Tibial artery (tissue), 4 donors: ENCODE data around the gene ICE1.

Experiments
- DNase-seq, 2 donors: peaks; one replicate each; pipeline ENCODE4 v3.0.0-alpha.2; 2019
- H3K27ac ChIP-seq, 2 donors: fragments of 200-600 bp; sonication (generic) in 1 of 2; 1 replicate in 1 of 2; 2 replicates in 1 of 2; pipeline ENCODE4 v1.5.1; 2018 to 2019; ENCODE audit warnings: mild to moderate bottlenecking in 1 of 2
- H3K27me3 ChIP-seq, 2 donors: fragments of 200-600 bp; sonication (generic) in 1 of 2; one replicate each; pipeline versions ENCODE4 v1.5.1 to v1.6.0; 2016 to 2019
- H3K36me3 ChIP-seq, 3 donors: fragments of 200-600 bp; sonication (generic) in 2 of 3; one replicate each; pipeline ENCODE4 v1.5.1; 2016 to 2019; ENCODE audit warnings: mild to moderate bottlenecking in 2 of 3
- H3K4me1 ChIP-seq, 4 donors: fragments of 200-600 bp; sonication (generic) in 2 of 4; 1 replicate in 3 of 4; 2 replicates in 1 of 4; pipeline ENCODE4 v1.5.1; 2016 to 2019
- H3K4me3 ChIP-seq, 2 donors: fragments of 200-600 bp; sonication (generic) in 1 of 2; 1 replicate in 1 of 2; 2 replicates in 1 of 2; pipeline ENCODE4 v1.5.1; 2018 to 2019; ENCODE audit warnings: mild to moderate bottlenecking in 2 of 2
- H3K9me3 ChIP-seq, 3 donors: fragments of 200-600 bp; sonication (generic) in 1 of 3; one replicate each; pipeline ENCODE4 v1.5.1; 2016 to 2019
- intact Hi-C: fragments of 100-400 bp; cut with DNase I; formaldehyde crosslinking; loops from one replicate; pipeline ENCODE4 v1.15.0; 2023; ENCODE audit warnings: low total_unique reads
- TF ChIP-seq, protein P1 (sequence below), 2 experiments: fragments of 200-600 bp in 1 of 2; fragments of 450-650 bp in 1 of 2; IDR thresholded peaks; one replicate each; pipeline ENCODE4 v1.5.1; 2017 to 2019; ENCODE audit warnings: antibody characterized with exemption in 2 of 2, mild to moderate bottlenecking in 1 of 2, moderate library complexity in 1 of 2

ICE1 gene

DNA sequence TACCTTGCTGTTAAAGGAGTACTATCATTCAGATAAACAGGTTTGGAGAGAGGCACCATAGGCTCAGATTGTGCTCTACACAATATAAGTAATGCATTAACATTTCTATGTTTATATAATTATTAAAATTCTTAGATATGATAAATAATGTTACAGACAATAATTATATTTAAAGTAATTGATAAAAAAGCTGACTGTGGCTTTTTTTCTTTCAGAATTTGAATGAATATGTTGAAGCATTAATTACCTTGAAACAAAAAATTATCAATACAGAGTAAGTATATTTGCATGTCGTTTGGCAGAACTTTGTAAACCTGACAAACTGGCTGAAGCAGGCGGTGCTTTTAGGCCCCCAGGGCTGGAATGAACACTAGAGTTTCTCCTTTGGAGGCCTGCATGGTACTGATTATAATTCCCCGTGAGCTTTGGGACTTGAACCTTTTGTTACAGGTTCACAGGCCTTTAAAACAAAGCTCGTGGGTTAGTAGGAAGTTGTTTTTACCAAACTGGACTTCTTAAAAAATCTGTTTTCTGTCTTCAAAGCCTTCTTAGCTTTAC, 13.8 kb downstream of the ICE1 start:
- H3K4me3 ChIP-seq: no peak overlapping the region
- intact Hi-C loops: no loop called here
- peaks cover 0 to 37% (median 14%) of the 10 kb centered on the region in 4 donors for H3K4me1 ChIP-seq
- TF ChIP-seq, protein P1, sequence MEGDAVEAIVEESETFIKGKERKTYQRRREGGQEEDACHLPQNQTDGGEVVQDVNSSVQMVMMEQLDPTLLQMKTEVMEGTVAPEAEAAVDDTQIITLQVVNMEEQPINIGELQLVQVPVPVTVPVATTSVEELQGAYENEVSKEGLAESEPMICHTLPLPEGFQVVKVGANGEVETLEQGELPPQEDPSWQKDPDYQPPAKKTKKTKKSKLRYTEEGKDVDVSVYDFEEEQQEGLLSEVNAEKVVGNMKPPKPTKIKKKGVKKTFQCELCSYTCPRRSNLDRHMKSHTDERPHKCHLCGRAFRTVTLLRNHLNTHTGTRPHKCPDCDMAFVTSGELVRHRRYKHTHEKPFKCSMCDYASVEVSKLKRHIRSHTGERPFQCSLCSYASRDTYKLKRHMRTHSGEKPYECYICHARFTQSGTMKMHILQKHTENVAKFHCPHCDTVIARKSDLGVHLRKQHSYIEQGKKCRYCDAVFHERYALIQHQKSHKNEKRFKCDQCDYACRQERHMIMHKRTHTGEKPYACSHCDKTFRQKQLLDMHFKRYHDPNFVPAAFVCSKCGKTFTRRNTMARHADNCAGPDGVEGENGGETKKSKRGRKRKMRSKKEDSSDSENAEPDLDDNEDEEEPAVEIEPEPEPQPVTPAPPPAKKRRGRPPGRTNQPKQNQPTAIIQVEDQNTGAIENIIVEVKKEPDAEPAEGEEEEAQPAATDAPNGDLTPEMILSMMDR (IDR thresholded peaks at IDR 0.05): no peak
- H3K27ac ChIP-seq: no peak overlapping the region
- H3K36me3 ChIP-seq: peaks cover 0 to 23% (median 13%) of the 10 kb centered on the region in 3 donors
- DNase-seq: no peak
- H3K9me3 ChIP-seq: no peaks in the 10 kb centered on the region
- H3K27me3 ChIP-seq: no peaks in the 10 kb centered on the region

DNA sequence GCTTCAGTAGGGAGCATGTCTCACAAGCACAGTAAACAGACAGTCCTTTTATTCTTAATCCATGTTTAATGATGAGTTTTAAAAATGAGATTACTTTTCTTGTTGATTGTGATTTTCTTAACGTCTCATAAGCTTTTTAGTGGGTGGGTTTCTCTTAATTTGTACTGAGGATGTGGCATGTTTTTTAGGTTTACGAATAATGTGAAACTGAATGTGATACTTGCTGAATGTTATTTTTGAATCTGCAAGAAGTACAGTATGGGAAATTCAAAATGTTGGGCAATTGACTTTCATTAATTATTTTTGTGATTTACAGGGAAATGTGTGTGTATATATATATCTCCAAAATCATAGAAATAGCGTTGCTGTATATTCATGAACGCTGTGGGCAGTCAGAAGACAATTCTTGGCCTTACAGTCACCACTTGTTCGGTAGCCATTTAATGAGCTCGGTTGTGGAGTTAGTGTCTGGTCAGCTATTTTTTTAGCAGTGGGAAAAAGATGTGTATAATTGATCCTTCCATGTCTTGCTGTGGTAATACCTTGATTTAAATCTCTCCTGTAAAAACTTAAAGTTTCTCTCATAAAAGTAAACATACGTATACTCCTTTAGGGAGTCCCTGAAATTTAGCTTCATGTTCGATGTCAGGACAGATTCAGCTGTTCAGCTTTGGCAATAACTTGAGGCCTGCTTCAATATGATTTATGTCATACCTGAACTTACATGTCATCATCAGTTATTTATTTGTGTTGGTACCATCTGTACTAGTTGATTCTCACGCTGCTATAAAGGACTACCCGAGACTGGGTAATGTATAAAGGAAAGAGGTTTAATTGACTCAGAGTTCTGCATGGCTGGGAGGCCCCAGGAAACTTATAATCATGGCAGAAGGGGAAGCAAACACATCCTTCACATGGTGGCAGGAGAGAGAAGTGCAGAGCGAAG, 15.0 kb downstream of the ICE1 start:
- no peak overlapping the region for H3K4me3 ChIP-seq
- H3K27ac ChIP-seq: no peak overlapping the region
- TF ChIP-seq, protein P1 (IDR thresholded peaks at IDR 0.05): no peak
- DNase-seq: no peak
- intact Hi-C loops: no loop called here
- H3K4me1 ChIP-seq: peaks cover 0 to 25% (median 12%) of the 10 kb centered on the region in 4 donors
- no peaks in the 10 kb centered on the region for H3K9me3 ChIP-seq
- H3K36me3 ChIP-seq: peaks cover 5 to 23% (median 23%) of the 10 kb centered on the region in 3 donors
- H3K27me3 ChIP-seq: no peaks in the 10 kb centered on the region

DNA sequence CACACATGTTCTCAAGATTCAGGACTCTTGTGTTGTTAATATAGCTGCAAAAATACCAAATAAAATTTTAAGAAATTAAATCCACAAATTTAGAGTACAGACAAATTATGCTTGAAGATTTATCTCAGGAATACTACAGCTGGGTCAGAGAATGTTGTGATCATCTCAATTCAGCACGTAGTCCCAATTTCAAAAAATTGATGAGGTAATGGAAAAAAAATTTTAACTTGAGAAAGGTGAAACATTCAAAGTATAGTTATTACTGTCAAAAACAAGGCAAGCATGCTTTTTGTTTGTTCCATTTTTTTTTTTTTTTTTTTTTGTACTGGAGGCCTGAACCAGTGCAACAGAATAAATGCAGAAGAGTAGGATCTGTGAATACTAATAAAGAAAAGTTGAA, 29.4 kb downstream of the ICE1 start:
- no peak overlapping the region for H3K4me3 ChIP-seq
- H3K36me3 ChIP-seq: peaks cover 46 to 79% (median 73%) of the 10 kb centered on the region in 3 donors
- no peaks in the 10 kb centered on the region for H3K4me1 ChIP-seq
- H3K27me3 ChIP-seq: no peaks in the 10 kb centered on the region
- no peak for DNase-seq
- intact Hi-C loops: no loop called here
- H3K27ac ChIP-seq: no peak overlapping the region
- TF ChIP-seq, protein P1 (IDR thresholded peaks at IDR 0.05): no peak
- no peaks in the 10 kb centered on the region for H3K9me3 ChIP-seq

DNA sequence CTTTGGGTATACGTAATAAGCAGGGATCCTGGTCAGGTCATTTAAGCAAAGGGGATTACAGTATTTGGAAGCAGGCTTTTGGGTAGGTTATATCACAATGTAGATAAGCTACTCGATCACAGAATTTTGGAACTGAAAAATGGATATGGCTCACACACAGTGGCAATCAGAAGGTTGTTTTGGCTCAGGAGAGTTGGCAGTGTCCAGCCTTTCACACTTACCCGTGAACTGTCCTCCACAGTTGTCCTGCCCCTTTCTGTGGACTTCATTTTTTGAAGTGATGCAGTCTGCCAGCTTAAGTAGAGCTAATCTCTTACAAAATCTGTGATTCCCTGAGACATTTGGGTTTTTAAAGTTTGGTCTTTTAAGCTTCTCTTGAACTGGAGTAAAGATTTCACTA, 30.7 kb downstream of the ICE1 start:
- H3K27me3 ChIP-seq: no peaks in the 10 kb centered on the region
- H3K27ac ChIP-seq: no peak overlapping the region
- no peak for DNase-seq
- intact Hi-C loops: no loop called here
- TF ChIP-seq, protein P1 (IDR thresholded peaks at IDR 0.05): no peak
- no peaks in the 10 kb centered on the region for H3K9me3 ChIP-seq
- H3K4me1 ChIP-seq: no peaks in the 10 kb centered on the region
- H3K4me3 ChIP-seq: no peak overlapping the region
- H3K36me3 ChIP-seq: peaks cover 47 to 76% (median 74%) of the 10 kb centered on the region in 3 donors

DNA sequence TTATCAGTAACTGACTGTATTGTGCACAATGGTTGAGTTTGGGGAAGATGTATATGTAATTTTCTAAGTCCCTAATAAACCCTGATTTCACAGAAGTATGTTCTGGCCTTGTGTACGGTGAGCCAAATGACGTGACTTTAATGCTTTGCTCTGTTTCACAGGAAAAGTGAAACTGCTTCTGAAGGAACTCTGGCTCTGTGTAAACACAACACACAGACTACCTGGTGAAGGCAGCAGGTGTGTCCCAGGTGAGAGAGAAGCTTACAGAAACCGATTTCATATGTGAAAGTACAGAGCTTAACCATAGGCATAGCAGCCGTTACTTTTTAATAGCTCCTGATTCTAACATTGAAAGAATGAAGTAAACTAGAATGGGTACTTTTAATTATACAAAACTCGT, 31.9 kb downstream of the ICE1 start:
- Histone ChIP-seq H3K27ac (no peak overlapping the region), H3K36me3 (peaks cover 51 to 79% (median 74%) of the 10 kb centered on the region in 3 donors), H3K4me1 (no peaks in the 10 kb centered on the region)

More for the DNA sequence above, 31.9 kb downstream of the ICE1 start:
- TF ChIP-seq, protein P1 (IDR thresholded peaks at IDR 0.05): no peak
- Histone ChIP-seq H3K4me3 (no peak overlapping the region), H3K27me3 (no peaks in the 10 kb centered on the region), H3K9me3 (no peaks in the 10 kb centered on the region)
- intact Hi-C loops: no loop called here
- DNase-seq: no peak
